ENCODE measurements around the gene HLX. TPM values are rescaled to one million over a fixed set of nuclear protein-coding genes. Genes with fewer than 3 reads are reported as not detected.

HLX gene
- total RNA-seq, 1 experiment from 2014 or later: 1.8 TPM

GRCh38 chr1:220928320-220928719 lies 49.1 kb downstream of the HLX start:
- no peaks in the 10 kb centered on the region for H3K4me1 ChIP-seq (ENCODE audit: control insufficient read depth in 1 of 2, insufficient read depth in 2 of 2, low read length in 2 of 2)
- no peak for ATAC-seq
- no peaks in the 10 kb centered on the region for H3K36me3 ChIP-seq (ENCODE audit: control insufficient read depth in 1 of 2, insufficient read depth in 2 of 2, low read length in 2 of 2)
- DNase-seq (ENCODE audit: low read depth, low spot score): no peak
- no peaks in the 10 kb centered on the region for H3K9me3 ChIP-seq (ENCODE audit: control insufficient read depth in 1 of 2, insufficient read depth in 1 of 2, low read depth in 1 of 2, low read length in 2 of 2)
- H2AFZ ChIP-seq (ENCODE audit: low read depth, low read length, poor library complexity, severe bottlenecking): no peak overlapping the region
- POLR2A ChIA-PET: no interaction called here
- H4K20me1 ChIP-seq (ENCODE audit: insufficient read depth): no peaks in the 10 kb centered on the region
- no peaks in the 10 kb centered on the region for H3K27me3 ChIP-seq (ENCODE audit: insufficient read depth, low read length)
- no peak overlapping the region for H3K4me2 ChIP-seq (ENCODE audit: low read length)
- no peak overlapping the region for H3K4me3 ChIP-seq (replicated peaks in 1 of 2; ENCODE audit: low read depth in 1 of 2, low read length in 2 of 2)
- H3K79me2 ChIP-seq (ENCODE audit: insufficient read depth, low read length): no peaks in the 10 kb centered on the region
- H3K9ac ChIP-seq (ENCODE audit: low read length): no peak overlapping the region
- RAD21 ChIA-PET (ENCODE audit: low non-redundant PET in 1 of 2, low total read pairs in 2 of 2, uncharacterized antibody in 2 of 2, unreplicated experiment in 2 of 2): no interaction called here
- CTCF ChIA-PET: no interaction called here
- no TSS peak for BruUV-seq (replicated peaks)
- no peak overlapping the region for H3K27ac ChIP-seq (ENCODE audit: low read depth, low read length)
- no peak for TF ChIP-seq CTCF (IDR thresholded peaks at IDR 0.05 in 2 of 3, conservative IDR thresholded peaks at IDR 0.05 in 1 of 3; ENCODE audit: borderline replicate concordance in 1 of 3, insufficient read depth in 1 of 3, low read depth in 2 of 3, low read length in 2 of 3)
- no peak for TF ChIP-seq FOSL1 (IDR thresholded peaks at IDR 0.05; ENCODE audit: low read depth)
- no peak for TF ChIP-seq YY1 (IDR thresholded peaks at IDR 0.05; ENCODE audit: extremely low read depth, insufficient replicate concordance, low read depth, low read length)
- TF ChIP-seq RAD21 (IDR thresholded peaks at IDR 0.05; ENCODE audit: low read depth): no peak
- TF ChIP-seq ELF1 (IDR thresholded peaks at IDR 0.05; ENCODE audit: borderline replicate concordance, low read depth): no peak
- TF ChIP-seq EGR1 (IDR thresholded peaks at IDR 0.05; ENCODE audit: low read depth): no peak
- no peak for TF ChIP-seq SP1 (IDR thresholded peaks at IDR 0.05; ENCODE audit: low read depth)
- TF ChIP-seq, protein P1, sequence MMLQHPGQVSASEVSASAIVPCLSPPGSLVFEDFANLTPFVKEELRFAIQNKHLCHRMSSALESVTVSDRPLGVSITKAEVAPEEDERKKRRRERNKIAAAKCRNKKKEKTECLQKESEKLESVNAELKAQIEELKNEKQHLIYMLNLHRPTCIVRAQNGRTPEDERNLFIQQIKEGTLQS (IDR thresholded peaks at IDR 0.05): no peak
- no peak for TF ChIP-seq ZNF274 (IDR thresholded peaks at IDR 0.05; ENCODE audit: low read depth, low read length)
- TF ChIP-seq EZH2phosphoT487 (IDR thresholded peaks at IDR 0.05; ENCODE audit: borderline replicate concordance): no peak
- no peak for TF ChIP-seq ZBTB33 (IDR thresholded peaks at IDR 0.05; ENCODE audit: extremely low read depth, insufficient replicate concordance, low read length)
- no peak for TF ChIP-seq TCF7L2 (IDR thresholded peaks at IDR 0.05; ENCODE audit: borderline replicate concordance, extremely low read depth, insufficient read depth, insufficient read length)
- TF ChIP-seq REST (IDR thresholded peaks at IDR 0.05; ENCODE audit: low read depth): no peak
- TF ChIP-seq EZH2 (IDR thresholded peaks at IDR 0.05): no peak
- TF ChIP-seq ZFX (IDR thresholded peaks at IDR 0.05): no peak
- TF ChIP-seq SRF (IDR thresholded peaks at IDR 0.05; ENCODE audit: low read depth): no peak
- no peak for TF ChIP-seq JUND (IDR thresholded peaks at IDR 0.05)
- no peak for TF ChIP-seq POLR2AphosphoS5 (IDR thresholded peaks at IDR 0.05; ENCODE audit: low read depth, low read length)
- H3K9me2 ChIP-seq (ENCODE audit: insufficient read depth): no peaks in the 10 kb centered on the region
- intact Hi-C loops (cut with micrococcal nuclease): no loop called here

Measured in HCT116 (cell line).